Measurements from ENCODE around the gene BMI1. TPM values are rescaled to one million over a fixed set of nuclear protein-coding genes. Genes with fewer than 3 reads are reported as not detected.

The BMI1 gene
- total RNA-seq (2022; extraction: Qiagen RNA extraction; ENCODE audit: low read depth): 24.1 to 41.2 TPM (median 39.0 TPM) in 5 replicates

GRCh38 chr10:22320591-22321155, at the start of gene BMI1:
BMI1 (plus strand) TSS chr10:22321099; CDS start chr10:22326450, 5,351 bp downstream.

GRCh38 chr10:22316286-22317075, 4.4 kb upstream of the BMI1 start, which contains the start of gene COMMD3:
COMMD3 (plus strand) TSS chr10:22316388; CDS start chr10:22316418, 30 bp downstream.

GRCh38 chr10:22345301-22346095, 24.6 kb downstream of the BMI1 start, which contains the start of gene SPAG6:
SPAG6 (plus strand) TSS chr10:22345496; CDS start chr10:22345612, 116 bp downstream.

Other genes starting within 250 kb of the BMI1 start
- gene EBLN1, start 103.1 kb upstream of the BMI1 start, total RNA-seq (2022; extraction: Qiagen RNA extraction; ENCODE audit: low read depth): 0.10 to 0.13 TPM in 2 of 5 replicates, not detected in the others
- gene COMMD3, start 4.7 kb upstream of the BMI1 start, total RNA-seq (2022; extraction: Qiagen RNA extraction; ENCODE audit: low read depth): 51.0 to 62.9 TPM (median 53.9 TPM) in 5 replicates
- not detected in 5 replicates for gene SPAG6, start 24.4 kb downstream of the BMI1 start, total RNA-seq (2022; extraction: Qiagen RNA extraction; ENCODE audit: low read depth)

Measured in A549 treated with RU486 at 1 μM for 4 hours (cell line).